ENCODE data around the gene API5.

Gene API5

DNA sequence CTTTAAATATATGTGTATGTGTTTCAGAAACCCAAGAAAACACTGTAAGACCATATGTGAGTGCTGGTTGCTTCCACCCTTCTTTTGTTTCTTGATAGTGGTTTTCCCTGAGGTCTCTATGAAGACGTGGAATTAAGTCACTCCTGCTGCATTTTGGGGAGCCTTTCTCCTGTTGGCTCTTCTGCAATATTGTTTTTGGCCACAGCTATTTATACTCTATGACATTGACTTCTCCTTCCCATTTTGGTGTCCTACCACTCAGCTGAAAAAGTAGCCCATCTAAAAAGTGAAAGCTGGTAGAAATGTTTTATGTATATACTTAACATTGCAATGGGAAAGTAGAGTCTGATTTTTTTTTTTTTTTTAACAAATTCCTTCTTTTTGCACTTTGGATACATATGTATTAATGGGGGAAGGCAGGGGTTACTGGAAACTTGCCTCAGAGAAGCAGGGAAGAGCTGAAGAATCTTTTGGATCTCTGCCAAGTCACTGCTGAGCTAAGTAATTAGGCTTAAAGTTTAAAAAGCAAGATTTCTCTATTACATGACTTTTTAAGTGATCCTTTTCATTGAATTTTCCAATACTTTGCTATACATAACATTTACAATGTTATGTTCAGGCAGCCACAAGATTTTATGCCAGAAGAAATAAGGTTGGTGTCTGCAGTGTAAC lies 48.7 kb downstream of the API5 start:
- peak; percentile 2 for DNase-seq

DNA sequence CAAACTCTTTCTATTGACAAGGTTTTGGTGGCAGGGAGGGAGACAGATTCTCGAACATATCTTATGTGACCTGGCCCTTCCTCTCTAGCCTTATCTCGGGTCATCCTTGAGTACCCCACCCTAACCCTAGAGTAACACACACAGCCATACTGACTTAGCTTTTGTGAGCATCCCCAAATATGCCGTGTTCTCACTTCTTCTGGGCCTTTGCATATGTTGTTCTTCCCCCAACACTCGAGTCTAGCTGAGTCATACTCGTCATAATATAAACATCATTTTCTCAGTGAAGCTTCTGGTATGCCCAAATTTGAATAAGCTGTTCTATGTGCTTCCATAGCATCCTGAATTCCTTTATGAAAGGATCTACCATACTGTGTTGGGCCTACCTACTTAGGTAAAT lies 54.9 kb downstream of the API5 start:
- peak; percentile 21 for DNase-seq

- no peak for DNase-seq
Observed at GRCh38 chr11:43367382-43368178, 55.8 kb downstream of the API5 start.

DNA sequence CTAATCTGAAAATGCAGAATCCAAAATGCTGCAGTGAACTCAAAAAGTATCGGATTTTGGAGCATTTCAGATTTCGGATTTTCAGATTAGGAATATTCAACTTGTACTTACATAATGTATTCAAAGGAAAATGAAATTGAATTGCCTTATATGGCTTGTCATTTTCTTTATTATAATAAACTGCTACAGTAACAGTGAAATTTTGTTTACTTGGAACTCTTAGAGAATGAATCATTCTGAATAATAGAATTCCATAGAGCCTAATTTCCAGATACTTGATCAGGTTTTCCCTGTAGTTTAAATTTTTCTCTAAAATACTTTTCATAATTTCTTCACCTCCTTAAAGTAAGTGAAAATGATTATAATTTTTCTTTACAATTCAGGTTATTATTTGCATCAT lies 64.3 kb downstream of the API5 start:
- DNase-seq: no peak

DNA sequence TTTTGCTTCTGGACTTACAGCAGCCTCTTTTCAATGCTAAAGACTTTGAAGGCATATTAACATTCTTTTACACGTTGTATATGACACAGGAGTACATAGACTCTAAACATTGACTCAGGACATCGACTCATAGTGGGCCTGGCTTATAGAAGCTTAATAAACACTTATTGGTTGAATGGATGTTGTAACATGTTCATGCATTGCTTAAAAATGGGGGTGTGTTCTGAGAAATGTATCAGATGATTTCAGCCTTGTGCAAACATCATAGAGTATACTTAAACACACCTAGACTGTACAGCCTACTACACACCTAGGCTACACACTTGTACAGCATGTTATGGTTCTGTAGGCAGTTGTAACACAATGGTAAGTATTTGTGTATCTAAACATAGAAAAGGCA lies 64.8 kb downstream of the API5 start:
- peak; percentile 10 for DNase-seq

DNA sequence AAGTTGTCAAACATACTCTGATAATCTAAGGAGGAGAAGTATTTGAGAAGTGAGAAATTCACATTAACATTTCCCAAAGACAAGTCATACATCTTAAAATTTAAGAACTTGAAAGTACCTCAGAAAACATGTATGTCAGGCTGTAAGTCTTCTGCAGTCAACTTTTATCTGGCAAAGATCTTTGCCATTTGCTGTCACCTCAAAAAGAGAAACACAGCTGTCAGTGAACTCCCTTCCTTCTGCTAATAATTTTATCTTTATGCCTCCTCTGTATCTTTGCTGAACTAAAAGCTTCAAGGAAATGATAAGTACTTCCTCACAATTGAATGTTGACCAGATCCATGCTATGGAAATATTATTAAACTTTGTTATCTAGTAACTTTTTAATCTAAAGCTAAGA lies 65.6 kb downstream of the API5 start:
- DNase-seq: no peak

DNA sequence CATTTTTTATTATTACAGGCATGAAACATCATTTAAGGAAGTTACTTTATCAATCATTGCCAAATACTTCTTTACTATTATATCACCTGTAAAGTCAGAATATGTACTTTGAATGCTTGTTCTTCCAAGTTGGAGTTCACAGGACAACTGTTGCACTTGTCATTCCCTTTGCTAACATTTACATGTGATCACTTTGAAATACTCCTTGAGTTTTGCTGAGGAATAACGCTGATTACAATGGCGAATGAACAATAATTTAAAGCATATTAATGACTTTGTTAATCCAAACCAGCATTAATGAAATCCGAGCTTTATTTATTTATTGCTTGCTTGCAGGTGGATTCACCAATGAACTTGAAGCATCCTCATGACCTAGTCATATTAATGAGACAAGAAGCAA lies 67.1 kb downstream of the API5 start:
- no peak for DNase-seq

GRCh38 chr11:43381802-43382201 lies 70.0 kb downstream of the API5 start:
- no peak for DNase-seq

- no peak for DNase-seq
Observed at GRCh38 chr11:43382614-43383013, 70.8 kb downstream of the API5 start.

DNA sequence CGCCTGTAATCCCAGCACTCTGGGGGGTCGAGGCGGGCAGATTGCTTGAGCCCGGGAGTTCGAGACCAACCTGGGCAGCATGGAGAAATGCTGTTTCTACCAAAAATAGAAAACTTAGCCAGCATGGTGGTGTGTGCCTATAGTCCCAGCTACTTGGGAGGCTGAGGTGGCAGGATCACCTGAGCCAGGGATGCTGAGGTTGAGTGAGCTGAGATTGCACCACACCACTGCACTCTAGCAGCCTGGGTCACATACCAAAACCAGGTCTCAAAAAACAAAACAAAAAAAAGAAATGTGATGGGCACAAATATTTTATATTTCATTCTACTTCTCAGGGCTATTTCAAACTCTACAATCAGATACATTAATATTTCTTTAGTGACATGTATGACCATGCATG lies 72.6 kb downstream of the API5 start:
- DNase-seq: no peak

DNA sequence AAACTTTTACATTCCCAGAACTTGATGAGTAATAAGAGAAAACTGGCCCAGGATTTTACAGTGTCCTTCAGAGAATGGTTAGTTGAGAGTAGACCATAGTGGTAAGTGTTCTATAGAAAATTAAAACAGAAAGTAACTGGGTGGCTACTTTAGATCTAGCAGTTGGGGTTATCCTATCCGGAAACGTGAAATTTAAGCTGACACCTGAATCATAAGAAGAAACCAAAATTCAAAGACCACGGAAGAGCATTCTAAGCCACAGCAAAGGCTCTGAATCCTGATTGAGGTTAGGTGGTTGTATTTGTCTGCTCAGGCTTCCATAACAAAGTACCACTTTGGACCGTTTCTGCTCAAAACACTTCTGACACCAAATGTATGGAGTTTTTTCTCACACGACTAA lies 80.9 kb downstream of the API5 start:
- DNase-seq: no peak

- DNase-seq: no peak
Observed at GRCh38 chr11:43393765-43394355, 82.1 kb downstream of the API5 start.
